ENCODE data around the gene BCOR. TPM values are rescaled to one million over a fixed set of nuclear protein-coding genes. Genes with fewer than 3 reads are reported as not detected.

Gene BCOR
- total RNA-seq, 1 donor from 2014 or later: 59.6 TPM

GRCh38 chrX:40084471-40085101, 13.2 kb downstream of the BCOR start:
- DNase-seq: no peak

GRCh38 chrX:40083979-40084359, 13.8 kb downstream of the BCOR start:
- DNase-seq: no peak

GRCh38 chrX:40083120-40083978, 14.4 kb downstream of the BCOR start:
- DNase-seq: peak; percentile 42

GRCh38 chrX:40082447-40083119, 15.2 kb downstream of the BCOR start:
- DNase-seq: peak; percentile 12

GRCh38 chrX:40081679-40082068, 16.1 kb downstream of the BCOR start:
- DNase-seq: peak; percentile 43

- DNase-seq: no peak
Observed at GRCh38 chrX:40080894-40081678, 16.7 kb downstream of the BCOR start.

GRCh38 chrX:40079572-40079971, 18.2 kb downstream of the BCOR start:
- no peak for DNase-seq

- no peak for DNase-seq
Observed at GRCh38 chrX:40078489-40079227, 19.1 kb downstream of the BCOR start.

GRCh38 chrX:40077906-40078305, 19.9 kb downstream of the BCOR start:
- no peak for DNase-seq

GRCh38 chrX:40076750-40077575, 20.8 kb downstream of the BCOR start:
- DNase-seq: peak; percentile 11

- DNase-seq: no peak
Observed at GRCh38 chrX:40074959-40075332, 22.8 kb downstream of the BCOR start.

- no peak for DNase-seq
Observed at GRCh38 chrX:40074080-40074958, 23.4 kb downstream of the BCOR start.

GRCh38 chrX:40073439-40074054, 24.2 kb downstream of the BCOR start:
- no peak for DNase-seq

GRCh38 chrX:40072246-40072645, 25.5 kb downstream of the BCOR start:
- DNase-seq: no peak

GRCh38 chrX:40068048-40068447, 29.7 kb downstream of the BCOR start:
- peak; percentile 11 for DNase-seq

- DNase-seq: no peak
Observed at GRCh38 chrX:40066700-40067099, 31.1 kb downstream of the BCOR start.

GRCh38 chrX:40065296-40066046, 32.3 kb downstream of the BCOR start:
- no peak for DNase-seq

- DNase-seq: no peak
Observed at GRCh38 chrX:40064055-40064597, 33.6 kb downstream of the BCOR start.

Data from tongue (tissue), 2 donors.